Ishikawa (cell line): ENCODE data around the gene IL12RB2.

Experiments used
- CEBPB ChIP-seq: IDR thresholded peaks from 2 replicates; pipeline ENCODE4 v1.6.1; 2012
- CREB1 ChIP-seq: IDR thresholded peaks from 2 replicates; pipeline ENCODE4 v1.6.1; 2012; ENCODE audit warnings: low read depth
- EGR1 ChIP-seq: IDR thresholded peaks from 2 replicates; pipeline ENCODE4 v1.6.1; 2012
- EP300 ChIP-seq: IDR thresholded peaks from 2 replicates; pipeline ENCODE4 v1.6.1; 2012; ENCODE audit warnings: borderline replicate concordance
- FOXM1 ChIP-seq: IDR thresholded peaks from 2 replicates; pipeline ENCODE4 v1.6.1; 2012; ENCODE audit warnings: low read depth, borderline replicate concordance
- MAX ChIP-seq: IDR thresholded peaks from 2 replicates; pipeline ENCODE4 v1.6.1; 2012
- NFIC ChIP-seq: IDR thresholded peaks from 2 replicates; pipeline ENCODE4 v1.6.1; 2012
- RAD21 ChIP-seq: IDR thresholded peaks from 2 replicates; pipeline ENCODE4 v1.6.1; 2012; ENCODE audit warnings: low read depth
- REST ChIP-seq: IDR thresholded peaks from 2 replicates; pipeline ENCODE4 v1.6.1; 2012; ENCODE audit warnings: low read depth, mild to moderate bottlenecking
- TAF1 ChIP-seq: IDR thresholded peaks from 2 replicates; pipeline ENCODE4 v1.6.1; 2012; ENCODE audit warnings: low read depth, mild to moderate bottlenecking
- TCF12 ChIP-seq: IDR thresholded peaks from 2 replicates; pipeline ENCODE4 v1.6.1; 2012; ENCODE audit warnings: low read depth
- TEAD4 ChIP-seq: IDR thresholded peaks from 2 replicates; pipeline ENCODE4 v1.6.1; 2012
- USF1 ChIP-seq: IDR thresholded peaks from 2 replicates; pipeline ENCODE4 v1.6.1; 2012
- YY1 ChIP-seq: IDR thresholded peaks from 2 replicates; pipeline ENCODE4 v1.6.1; 2012; ENCODE audit warnings: low read depth
- ZBTB7A ChIP-seq: IDR thresholded peaks from 2 replicates; pipeline ENCODE4 v1.6.1; 2012; ENCODE audit warnings: low read depth

IL12RB2 gene

GRCh38 chr1:67300561-67300960, 7.1 kb upstream of the IL12RB2 start:
- TF ChIP-seq TEAD4: no peak
- TF ChIP-seq CEBPB: no peak
- no peak for TF ChIP-seq YY1
- TF ChIP-seq FOXM1: no peak
- no peak for TF ChIP-seq TCF12
- TF ChIP-seq REST: no peak
- TF ChIP-seq EGR1: no peak
- TF ChIP-seq NFIC: no peak
- no peak for TF ChIP-seq MAX
- TF ChIP-seq ZBTB7A: no peak
- no peak for TF ChIP-seq USF1
- TF ChIP-seq RAD21: no peak
- no peak for TF ChIP-seq CREB1
- TF ChIP-seq EP300: no peak
- no peak for TF ChIP-seq TAF1

- no peak for TF ChIP-seq TAF1
- no peak for TF ChIP-seq CREB1
- no peak for TF ChIP-seq FOXM1
- no peak for TF ChIP-seq EGR1
- TF ChIP-seq YY1: no peak
- TF ChIP-seq CEBPB: no peak
- TF ChIP-seq TEAD4: no peak
- no peak for TF ChIP-seq TCF12
- no peak for TF ChIP-seq EP300
- TF ChIP-seq MAX: no peak
- TF ChIP-seq ZBTB7A: no peak
- no peak for TF ChIP-seq USF1
- no peak for TF ChIP-seq RAD21
- TF ChIP-seq REST: no peak
- no peak for TF ChIP-seq NFIC
Observed at GRCh38 chr1:67304023-67304422, 3.6 kb upstream of the IL12RB2 start.

- TF ChIP-seq TCF12 (no peak), NFIC (no peak), EP300 (no peak), MAX (no peak), RAD21 (no peak), REST (no peak), TAF1 (no peak), EGR1 (no peak), USF1 (no peak), FOXM1 (no peak), ZBTB7A (no peak), CREB1 (no peak), CEBPB (no peak), TEAD4 (no peak)
Observed at GRCh38 chr1:67306547-67306946, 1.1 kb upstream of the IL12RB2 start.

- no peak for TF ChIP-seq USF1
- no peak for TF ChIP-seq TEAD4
- TF ChIP-seq RAD21: no peak
- TF ChIP-seq FOXM1: no peak
- TF ChIP-seq YY1: no peak
- TF ChIP-seq MAX: no peak
- TF ChIP-seq CREB1: no peak
- no peak for TF ChIP-seq REST
- TF ChIP-seq CEBPB: no peak
Observed at GRCh38 chr1:67308136-67308535, 463 bp downstream of the IL12RB2 start.
